ENCODE measurements around the gene RETSAT.
"Not testable (repeated sequence)": the region's sequence is repeated elsewhere in the genome, so short reads cannot be mapped to it uniquely, and the experiment has no call there.

Gene RETSAT

DNA sequence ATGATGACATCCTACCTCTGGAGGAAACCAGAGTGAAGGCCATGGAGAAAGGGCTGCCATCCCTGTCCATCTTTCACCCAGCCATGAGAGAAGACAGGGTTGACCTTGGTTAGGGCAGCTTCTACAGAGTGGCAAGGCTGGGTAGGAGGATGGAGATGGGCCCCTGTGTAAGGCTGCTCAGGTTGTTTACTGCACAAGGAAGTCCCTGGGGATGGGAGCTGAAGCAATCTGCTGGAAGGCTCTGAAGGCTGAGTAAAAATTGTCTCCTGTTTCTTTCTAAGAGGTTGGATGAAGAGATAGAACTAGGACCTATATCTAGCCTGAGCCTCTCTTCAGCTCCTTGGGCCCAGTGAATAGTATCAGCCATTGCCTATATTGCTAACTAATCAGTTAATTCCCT lies 14.6 kb upstream of the RETSAT start:
- no peak for DNase-seq (ENCODE audit: low spot score)
- in situ Hi-C loops (cut with MboI; ENCODE audit: low pct_unique_long_range_greater_than_20kb, low sequenced_read_pairs, unreplicated experiment): no loop called here
- TF ChIP-seq, protein P1, sequence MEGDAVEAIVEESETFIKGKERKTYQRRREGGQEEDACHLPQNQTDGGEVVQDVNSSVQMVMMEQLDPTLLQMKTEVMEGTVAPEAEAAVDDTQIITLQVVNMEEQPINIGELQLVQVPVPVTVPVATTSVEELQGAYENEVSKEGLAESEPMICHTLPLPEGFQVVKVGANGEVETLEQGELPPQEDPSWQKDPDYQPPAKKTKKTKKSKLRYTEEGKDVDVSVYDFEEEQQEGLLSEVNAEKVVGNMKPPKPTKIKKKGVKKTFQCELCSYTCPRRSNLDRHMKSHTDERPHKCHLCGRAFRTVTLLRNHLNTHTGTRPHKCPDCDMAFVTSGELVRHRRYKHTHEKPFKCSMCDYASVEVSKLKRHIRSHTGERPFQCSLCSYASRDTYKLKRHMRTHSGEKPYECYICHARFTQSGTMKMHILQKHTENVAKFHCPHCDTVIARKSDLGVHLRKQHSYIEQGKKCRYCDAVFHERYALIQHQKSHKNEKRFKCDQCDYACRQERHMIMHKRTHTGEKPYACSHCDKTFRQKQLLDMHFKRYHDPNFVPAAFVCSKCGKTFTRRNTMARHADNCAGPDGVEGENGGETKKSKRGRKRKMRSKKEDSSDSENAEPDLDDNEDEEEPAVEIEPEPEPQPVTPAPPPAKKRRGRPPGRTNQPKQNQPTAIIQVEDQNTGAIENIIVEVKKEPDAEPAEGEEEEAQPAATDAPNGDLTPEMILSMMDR (IDR thresholded peaks at IDR 0.05; ENCODE audit: extremely low read depth, insufficient read depth, missing control alignments): no peak

DNA sequence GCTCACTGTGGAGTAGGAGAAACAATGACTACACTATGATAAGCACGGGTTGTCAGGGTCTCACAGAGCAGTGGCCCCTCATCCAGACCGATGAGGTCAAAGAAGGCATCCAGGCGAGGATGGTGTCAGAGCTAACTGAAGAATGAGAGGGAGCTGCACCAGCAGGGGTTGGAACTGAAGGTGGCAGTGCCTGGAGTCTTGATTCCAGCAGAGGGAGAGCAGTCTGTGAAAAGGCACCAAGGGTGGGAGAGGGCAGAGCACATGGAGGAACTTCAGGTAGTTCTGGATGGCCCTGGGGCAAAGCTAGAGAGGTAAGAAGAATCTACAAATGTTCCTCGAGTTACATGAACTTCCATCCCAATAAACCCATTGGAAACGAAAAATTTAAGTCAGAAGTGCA lies 12.9 kb upstream of the RETSAT start:
- in situ Hi-C loops (cut with MboI; ENCODE audit: low pct_unique_long_range_greater_than_20kb, low sequenced_read_pairs, unreplicated experiment): no loop called here
- TF ChIP-seq, protein P1 (IDR thresholded peaks at IDR 0.05; ENCODE audit: extremely low read depth, insufficient read depth, missing control alignments): no peak
- no peak for DNase-seq (ENCODE audit: low spot score)

DNA sequence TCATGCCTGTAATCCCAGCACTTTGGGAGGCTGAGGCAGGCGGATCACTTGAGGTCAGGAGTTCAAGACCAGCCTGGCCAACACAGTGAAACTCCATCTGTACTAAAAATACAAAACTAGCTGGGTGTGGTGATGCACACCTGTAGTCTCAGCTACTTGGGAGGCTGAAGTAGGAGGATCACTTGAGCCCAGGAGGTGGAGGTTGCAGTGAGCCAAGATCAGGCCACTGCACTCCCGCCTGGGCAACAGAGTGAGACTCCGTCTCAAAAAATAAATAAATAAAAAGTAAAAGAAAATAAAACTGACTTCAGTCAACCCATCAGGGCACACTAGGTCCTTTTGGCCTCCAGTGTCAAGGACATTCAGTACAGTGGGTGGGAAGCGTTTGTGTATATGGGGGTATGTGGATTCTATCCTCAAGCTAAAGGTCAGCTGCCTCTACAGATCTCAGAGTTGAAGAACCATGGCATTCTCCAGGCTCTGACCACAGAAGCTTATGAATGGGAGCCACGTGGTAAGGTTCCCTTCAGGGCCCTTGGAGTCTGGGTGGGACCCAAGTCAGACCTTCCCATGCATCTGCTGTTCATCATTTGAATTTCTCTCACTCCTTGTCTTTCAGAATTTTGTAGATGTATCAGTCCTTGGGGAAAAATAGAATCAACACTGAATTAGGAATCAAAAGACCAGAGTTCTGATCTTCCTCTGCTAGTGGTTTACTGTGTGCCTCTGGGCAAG lies 8.5 kb upstream of the RETSAT start:
- in situ Hi-C loops (cut with MboI; ENCODE audit: low pct_unique_long_range_greater_than_20kb, low sequenced_read_pairs, unreplicated experiment); DNase-seq (ENCODE audit: low spot score): not testable (repeated sequence)

DNA sequence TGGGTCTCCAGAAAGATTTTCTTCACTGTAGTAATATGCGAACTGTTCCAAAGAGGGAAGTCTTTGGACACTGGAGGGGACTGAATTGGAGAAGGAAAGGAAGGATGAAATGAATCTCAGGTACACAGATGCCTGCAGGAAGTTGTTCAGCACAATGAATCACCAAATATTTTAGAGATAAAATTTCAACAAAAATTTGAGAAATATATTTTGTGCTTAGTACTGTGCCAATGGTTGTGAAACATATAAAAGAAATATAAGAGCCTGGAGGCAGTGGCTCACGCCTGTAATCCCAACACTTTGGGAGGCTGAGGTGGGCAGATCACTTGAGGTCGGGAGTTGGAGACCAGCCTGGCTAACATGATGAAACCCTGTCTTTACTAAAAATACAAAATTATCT lies 3.4 kb upstream of the RETSAT start:
- in situ Hi-C loops (cut with MboI; ENCODE audit: low pct_unique_long_range_greater_than_20kb, low sequenced_read_pairs, unreplicated experiment): no loop called here
- TF ChIP-seq, protein P1 (IDR thresholded peaks at IDR 0.05; ENCODE audit: extremely low read depth, insufficient read depth, missing control alignments): no peak
- no peak for DNase-seq (ENCODE audit: low spot score)

DNA sequence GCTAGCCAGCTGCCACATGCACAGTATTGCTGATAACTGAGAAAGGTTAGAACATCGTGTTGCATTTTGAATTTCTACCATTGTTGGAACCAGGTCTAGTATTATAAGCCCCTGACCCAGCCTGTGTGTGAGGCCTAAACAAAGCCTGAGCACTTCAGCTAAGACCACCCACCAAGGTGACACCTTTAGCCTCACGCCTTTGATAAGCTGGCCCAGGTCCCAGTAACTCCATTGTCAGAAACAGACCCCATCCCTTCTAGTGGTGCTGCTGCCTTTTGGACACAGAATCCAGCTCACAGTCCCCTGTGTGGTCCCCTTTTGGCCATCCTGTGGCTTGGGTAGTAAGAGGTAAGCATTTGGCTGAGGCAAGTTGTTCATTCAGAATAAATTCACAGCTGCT lies 1.9 kb upstream of the RETSAT start:
- TF ChIP-seq, protein P1 (IDR thresholded peaks at IDR 0.05; ENCODE audit: extremely low read depth, insufficient read depth, missing control alignments): no peak
- in situ Hi-C loops (cut with MboI; ENCODE audit: low pct_unique_long_range_greater_than_20kb, low sequenced_read_pairs, unreplicated experiment): no loop called here
- no peak for DNase-seq (ENCODE audit: low spot score)

DNA sequence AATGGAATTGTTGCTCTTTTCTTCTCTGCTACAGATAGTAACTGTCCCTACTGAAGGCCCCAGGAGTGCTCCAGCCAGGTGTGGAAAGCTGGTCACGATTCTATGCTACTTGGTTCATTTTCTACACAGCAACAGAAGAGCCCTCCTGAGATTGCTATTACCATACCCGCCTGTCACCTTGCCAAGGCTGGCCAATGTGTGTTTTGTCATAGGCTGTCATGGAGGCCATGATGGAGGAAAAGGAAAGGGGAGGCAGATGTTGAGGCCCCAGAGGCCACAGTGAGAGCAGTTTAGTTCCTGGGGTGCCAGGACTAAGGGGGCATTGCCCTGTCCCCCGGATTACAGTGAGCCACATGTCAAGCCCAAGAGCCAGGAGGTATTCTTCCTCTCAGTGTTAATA lies 1.2 kb upstream of the RETSAT start:
- in situ Hi-C loops (cut with MboI; ENCODE audit: low pct_unique_long_range_greater_than_20kb, low sequenced_read_pairs, unreplicated experiment): no loop called here
- TF ChIP-seq, protein P1 (IDR thresholded peaks at IDR 0.05; ENCODE audit: extremely low read depth, insufficient read depth, missing control alignments): no peak
- no peak for DNase-seq (ENCODE audit: low spot score)

DNA sequence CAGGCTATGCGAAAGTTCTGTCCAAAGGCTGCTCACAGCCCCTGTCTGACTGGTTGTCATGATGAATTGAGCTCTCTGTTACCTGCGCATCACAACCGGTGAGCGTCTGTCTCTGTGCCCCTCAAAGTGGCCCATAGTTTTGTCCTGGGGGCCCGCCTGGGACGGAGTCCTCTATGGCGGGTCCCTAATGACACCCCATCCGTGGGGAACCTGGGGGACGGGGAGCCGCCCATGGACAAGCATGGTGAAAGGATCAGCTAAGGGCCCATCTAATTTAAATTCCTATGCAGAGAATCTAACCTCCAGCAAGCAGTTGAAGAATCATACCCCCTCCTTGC lies 714 bp upstream of the RETSAT start:
- in situ Hi-C loops (cut with MboI; ENCODE audit: low pct_unique_long_range_greater_than_20kb, low sequenced_read_pairs, unreplicated experiment): no loop called here
- TF ChIP-seq, protein P1 (IDR thresholded peaks at IDR 0.05; ENCODE audit: extremely low read depth, insufficient read depth, missing control alignments): no peak
- no peak for DNase-seq (ENCODE audit: low spot score)

Data from GM13977 (cell line).